HT1080 (cell line): Measurements from ENCODE around the gene CBX4. TPM values are rescaled to one million over a fixed set of nuclear protein-coding genes. Genes with fewer than 3 reads are reported as not detected.

Experiments used
- DNase-seq: peaks from one replicate; pipeline ENCODE4 v3.0.0-alpha.2; 2015; ENCODE audit warnings: low read depth
- total RNA-seq: library from RNA; depleted of rRNA; stranded (reverse); fragments of >200 nt; shearing (Covaris generic); gene quantifications from 2 replicates; pipeline ENCODE4 v1.2.3, GENCODE V29; 2014; rRNA removed

CBX4 gene
- total RNA-seq, 1 experiment from 2014 or later = 33.0 TPM

DNA sequence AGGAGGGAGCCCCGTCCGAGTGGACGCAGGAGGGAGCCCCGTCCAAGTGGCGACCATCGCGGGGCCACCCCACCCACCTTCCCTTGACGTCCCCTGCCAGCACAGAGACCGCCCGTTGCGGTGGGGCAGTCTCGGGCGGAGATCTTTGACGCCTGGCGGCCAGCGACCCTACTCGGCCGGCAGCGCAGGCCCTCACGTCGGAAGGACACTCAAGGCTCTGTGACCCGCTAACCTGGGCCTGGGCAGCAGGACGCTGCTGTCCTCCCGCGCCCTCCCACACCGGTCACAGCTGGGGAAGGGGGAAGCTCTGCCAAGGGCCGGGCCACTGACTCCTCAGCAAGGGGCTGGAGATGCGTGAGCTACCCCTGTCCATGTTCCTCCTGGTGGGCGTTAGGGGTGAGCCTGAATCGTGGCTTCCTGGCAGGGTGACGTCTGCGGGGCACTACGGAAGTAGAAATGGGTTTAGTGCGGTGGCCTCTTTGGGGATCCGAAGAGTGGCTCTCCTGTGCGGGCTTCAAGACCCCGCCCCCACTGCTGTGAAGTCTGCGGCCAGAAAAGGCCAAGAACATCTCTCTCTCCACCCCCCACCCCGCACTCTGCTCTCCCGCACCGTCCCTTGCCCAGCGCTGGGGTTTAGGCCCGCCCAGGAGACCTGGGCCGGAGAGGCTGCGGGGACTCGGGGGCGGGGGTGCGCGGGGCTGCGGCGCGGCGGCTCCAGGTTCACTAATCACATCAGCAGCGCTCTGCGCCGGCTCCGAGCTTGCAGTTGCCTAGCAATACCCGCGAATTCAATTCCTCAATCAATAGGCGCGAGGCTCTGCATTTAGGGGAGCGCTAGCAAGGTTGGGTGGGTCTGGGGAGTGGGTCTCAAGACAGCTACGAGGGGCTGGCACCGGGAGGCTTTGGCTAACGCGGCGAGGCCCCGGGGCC lies 48.2 kb downstream of the CBX4 start:
- DNase-seq = no peak

DNA sequence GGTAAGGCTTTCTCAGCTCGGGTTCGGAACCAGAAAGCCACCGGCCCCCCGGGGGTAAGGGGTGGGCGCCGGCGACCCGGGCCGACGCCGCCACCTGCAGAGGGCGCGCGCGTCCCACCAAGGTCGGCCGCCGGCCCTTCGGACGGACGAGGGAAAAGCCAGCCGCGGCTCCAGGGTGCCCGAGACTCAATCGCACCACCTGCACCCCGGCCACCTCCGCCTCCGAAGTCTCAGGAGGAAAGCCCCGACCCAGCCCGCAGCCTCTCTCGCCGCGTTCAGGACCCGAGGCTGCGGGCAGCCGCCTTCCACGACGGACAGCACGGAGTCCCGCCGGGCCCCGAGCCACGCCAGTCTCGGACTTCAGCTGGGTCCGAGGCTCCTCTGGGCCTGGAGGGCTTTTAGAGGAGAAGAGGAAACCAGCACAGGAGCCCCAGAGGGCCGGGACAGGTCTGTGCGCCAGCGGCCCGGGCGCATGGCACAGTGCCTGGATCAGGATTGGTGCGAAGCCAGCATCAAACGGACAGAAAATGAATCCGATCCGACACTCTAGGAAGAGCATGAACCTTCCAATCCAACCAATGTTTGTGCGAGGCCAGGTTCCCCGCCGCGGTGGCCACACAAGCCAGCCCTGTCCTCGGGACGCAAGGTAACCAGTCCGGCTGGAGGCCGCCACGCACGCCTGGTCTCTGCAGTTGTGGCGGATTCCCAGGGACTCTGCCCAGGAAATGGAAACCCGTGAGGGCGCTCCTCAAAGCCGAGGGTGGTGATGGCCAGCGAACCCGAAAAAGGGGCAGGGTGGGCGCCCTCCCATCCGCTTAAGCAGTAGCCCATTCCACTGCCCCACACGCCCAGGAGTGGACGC lies 49.1 kb downstream of the CBX4 start:
- DNase-seq = no peak

DNA sequence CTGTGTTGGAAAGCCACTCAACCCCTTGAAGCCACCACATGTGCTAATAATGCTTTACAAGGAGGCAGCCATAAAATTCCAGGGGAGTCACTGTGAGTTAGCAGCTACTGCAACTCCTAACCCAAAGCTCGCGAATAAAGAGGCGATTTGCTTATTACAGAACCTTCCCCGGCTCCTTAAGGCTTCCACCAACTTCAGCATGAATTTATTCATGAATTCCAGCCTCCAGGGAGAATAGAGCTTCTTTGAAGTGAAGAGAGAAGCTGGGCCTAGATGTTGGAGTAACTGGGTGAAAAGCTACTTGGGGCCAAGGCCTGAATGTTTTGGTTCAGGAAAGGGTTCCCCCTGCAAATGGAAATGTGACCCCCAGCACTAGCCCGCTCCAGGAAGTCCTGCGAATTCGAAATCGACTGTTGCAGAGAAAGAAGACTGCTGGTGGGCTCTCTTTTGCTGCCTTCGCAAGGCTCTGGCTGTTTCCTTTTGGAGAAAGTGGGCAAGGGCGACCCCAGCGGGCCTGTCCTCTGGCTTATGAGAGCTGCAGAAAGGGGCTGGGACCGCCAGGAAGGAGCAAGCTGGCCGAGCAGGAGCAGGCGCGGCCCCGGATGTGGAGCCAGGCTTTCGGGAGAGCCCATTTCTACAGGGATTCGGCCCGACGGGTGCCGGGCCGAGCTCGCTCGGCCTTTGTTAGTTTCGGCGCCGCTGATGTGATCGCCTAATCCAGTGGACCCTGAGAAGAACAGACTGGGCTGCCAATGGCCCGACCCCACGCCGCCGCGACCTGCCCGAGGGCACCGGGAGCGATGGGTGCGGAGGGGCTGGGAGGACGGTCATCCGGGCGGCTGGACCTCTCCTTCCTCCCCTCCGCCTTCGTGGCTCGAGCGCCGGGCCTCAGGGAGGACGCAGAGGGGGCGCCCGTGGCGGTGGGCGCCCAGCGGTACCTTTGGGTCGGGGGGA lies 50.0 kb downstream of the CBX4 start:
- no peak for DNase-seq

DNA sequence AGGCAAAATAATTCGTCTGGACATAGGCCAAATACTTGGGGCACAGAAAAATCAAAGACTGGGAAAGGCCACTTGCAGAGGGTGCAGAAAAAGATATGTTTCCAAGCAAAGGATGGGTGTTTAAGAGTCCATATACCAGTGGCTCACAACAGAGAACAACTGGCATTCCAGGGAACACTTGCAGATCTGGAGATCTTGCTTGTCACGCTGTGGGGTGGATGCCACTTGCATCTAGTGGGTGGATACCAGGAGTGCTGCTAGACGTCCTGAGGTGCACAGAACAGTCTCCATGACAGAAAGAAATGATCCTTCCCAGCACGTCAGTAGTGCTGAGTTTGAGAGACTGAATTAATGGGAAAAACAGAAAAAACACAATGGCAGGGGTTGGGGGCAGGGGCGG lies 50.8 kb downstream of the CBX4 start:
- no peak for DNase-seq

DNA sequence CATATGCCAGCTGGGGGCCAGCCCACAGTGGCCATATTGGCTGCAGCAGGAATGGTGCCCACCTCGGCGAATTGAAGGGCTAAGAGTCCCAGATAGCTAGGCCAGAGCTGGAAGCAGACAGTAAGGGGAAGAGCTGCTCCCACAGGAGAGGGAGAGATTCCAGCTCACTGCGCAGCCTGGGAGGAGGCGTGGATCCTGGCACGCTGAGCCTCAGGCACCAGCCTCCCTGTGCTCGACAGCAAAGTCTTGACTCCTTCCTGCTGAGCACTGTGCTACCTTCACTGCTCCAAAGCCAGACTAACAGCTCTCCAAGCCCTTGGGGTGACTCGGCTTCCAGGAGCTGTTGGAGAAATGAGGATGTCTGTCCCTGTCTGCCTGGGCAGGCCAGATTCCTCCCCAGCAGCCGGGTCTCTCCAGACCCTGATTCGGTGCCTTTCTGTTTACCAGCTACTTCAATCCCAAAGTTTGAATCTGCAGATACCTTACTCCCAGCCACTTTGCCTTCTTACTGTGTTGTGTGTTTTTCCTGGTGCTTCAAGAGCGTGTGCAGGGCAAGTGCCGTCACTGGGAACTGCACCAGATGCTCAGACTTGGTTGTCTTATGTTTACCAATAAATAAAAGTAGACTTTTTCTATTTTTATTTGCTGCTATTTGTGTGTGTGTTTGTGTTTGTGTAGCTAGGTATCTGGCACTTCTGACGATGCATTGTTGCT lies 52.2 kb downstream of the CBX4 start:
- no peak for DNase-seq

DNA sequence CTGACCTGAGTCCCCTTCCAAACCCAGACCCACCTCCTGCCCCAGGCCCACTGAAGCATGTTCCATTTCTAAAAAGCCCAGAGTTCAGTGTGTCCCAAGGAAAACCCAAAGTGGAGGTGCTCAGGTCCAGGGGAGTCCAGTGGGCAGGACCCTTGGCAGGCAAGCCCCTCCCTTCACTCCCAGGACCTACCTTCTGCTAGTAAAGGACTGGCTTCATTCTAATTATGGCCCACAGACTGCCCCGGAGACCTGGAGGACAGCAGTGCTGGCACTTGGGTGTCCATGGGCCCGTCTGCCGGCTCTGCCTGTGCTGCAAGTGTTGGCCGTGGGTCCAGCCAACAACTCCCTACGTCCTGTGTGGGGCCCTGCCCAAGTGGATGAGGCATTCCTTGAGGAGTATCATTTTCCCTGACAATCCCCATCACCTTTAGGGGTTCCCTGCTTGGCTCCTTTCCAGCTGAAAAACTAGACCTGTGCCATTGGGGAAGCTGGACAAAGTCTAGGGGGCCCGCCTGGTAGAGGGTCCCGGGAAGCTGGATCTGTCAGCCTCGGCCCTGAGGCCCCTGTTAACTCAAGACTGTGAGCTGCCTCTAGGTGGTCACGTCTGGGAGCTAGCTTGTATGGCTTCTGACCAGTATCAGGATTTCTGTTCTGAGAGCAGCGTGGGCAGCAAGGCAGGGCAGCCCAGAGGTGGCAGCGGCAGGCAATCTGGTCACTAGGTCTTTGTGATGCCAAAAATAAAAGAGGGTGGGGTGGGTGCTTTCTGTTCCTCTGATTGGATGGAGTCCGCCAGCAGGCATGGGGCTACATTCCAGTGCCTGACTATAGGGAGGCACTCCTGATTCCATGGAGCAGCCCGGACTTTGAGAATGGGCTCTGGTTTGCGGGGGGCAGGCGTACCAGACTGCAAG lies 53.1 kb downstream of the CBX4 start:
- no peak for DNase-seq

DNA sequence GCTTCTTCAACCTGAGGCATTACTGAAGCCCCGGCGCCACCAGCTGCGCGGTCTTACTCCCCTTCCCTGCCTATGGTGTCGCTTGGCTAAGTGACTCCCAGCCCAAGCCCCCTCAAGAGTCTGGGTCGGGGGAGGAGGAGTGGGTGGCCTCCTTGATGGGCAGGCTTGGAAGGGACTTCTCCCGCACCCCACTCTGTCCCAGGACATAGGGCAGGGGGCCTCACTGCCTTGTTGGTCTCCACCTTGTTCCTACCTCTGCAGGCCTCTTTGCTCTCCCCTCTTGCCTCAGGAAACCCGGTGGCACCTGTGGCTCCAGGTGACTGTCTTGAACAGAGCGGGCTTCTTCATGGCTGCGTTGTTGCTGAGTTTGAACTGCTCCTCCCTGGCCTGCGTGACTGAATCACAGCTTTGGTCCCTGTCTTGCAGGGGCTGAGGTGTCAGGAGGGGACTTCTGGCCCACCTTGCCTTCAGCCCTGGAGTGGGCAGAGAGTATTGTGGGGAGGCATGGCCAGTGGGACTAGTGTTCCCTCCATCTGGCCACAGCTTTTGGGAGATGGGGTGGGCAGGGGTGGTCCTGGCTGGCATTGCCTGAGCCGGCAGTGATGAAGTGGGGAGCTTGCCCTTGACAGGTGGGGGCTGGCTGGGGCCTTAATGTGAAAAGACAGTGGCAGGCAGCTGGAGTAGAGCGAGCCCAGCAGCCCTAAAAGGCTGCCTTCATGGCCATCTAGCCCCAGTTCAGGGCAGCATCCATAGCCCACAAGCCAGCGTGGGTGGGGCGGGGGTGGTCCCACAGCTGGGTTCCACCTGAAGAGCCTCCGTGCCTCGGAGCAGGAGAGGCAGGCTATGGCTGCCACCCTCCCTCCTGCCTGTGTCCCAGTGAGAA lies 54.0 kb downstream of the CBX4 start:
- no peak for DNase-seq

DNA sequence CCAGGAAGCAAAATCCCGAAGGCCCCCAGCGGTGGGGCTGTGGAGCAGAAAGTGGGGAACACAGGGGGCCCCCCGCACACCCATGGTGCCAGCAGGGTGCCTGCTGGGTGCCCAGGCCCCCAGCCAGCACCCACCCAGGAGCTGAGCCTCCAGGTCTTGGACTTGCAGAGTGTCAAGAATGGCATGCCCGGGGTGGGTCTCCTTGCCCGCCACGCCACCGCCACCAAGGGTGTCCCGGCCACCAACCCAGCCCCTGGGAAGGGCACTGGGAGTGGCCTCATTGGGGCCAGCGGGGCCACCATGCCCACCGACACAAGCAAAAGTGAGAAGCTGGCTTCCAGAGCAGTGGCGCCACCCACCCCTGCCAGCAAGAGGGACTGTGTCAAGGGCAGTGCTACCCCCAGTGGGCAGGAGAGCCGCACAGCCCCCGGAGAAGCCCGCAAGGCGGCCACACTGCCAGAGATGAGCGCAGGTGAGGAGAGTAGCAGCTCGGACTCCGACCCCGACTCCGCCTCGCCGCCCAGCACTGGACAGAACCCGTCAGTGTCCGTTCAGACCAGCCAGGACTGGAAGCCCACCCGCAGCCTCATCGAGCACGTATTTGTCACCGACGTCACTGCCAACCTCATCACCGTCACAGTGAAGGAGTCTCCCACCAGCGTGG lies 54.8 kb downstream of the CBX4 start:
- DNase-seq = no peak

DNA sequence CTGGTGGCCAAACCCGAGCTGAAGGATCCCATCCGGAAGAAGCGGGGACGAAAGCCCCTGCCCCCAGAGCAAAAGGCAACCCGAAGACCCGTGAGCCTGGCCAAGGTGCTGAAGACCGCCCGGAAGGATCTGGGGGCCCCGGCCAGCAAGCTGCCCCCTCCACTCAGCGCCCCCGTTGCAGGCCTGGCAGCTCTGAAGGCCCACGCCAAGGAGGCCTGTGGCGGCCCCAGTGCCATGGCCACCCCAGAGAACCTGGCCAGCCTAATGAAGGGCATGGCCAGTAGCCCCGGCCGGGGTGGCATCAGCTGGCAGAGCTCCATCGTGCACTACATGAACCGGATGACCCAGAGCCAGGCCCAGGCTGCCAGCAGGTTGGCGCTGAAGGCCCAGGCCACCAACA lies 55.3 kb downstream of the CBX4 start:
- DNase-seq = no peak

Other genes starting within 250 kb of the CBX4 start
- gene RBFOX3, start 228.4 kb downstream of the CBX4 start, total RNA-seq = 0.35 TPM in 1 of 2 replicates, not detected in the other
- gene ENPP7, start 108.5 kb downstream of the CBX4 start, total RNA-seq = not detected in 2 replicates
- gene CBX2, start 61.3 kb downstream of the CBX4 start, total RNA-seq = 7.1 and 8.0 TPM in 2 replicates
- gene CBX8, start 42.4 kb downstream of the CBX4 start, total RNA-seq = 7.6 and 9.0 TPM in 2 replicates
- 24.1 and 24.4 TPM in 2 replicates for gene TBC1D16, start 196.4 kb upstream of the CBX4 start, total RNA-seq
- gene CCDC40, start 197.2 kb upstream of the CBX4 start, total RNA-seq = 0.27 and 2.0 TPM in 2 replicates